ENCODE data around the gene EXOSC2. TPM values are rescaled to one million over a fixed set of nuclear protein-coding genes. Genes with fewer than 3 reads are reported as not detected.

The EXOSC2 gene
- total and polyA plus RNA-seq, 2 of the 8 experiments (the other 6 are each of a cell fraction or from before 2014, with no cell fraction given): 47.8 to 93.6 TPM

DNA sequence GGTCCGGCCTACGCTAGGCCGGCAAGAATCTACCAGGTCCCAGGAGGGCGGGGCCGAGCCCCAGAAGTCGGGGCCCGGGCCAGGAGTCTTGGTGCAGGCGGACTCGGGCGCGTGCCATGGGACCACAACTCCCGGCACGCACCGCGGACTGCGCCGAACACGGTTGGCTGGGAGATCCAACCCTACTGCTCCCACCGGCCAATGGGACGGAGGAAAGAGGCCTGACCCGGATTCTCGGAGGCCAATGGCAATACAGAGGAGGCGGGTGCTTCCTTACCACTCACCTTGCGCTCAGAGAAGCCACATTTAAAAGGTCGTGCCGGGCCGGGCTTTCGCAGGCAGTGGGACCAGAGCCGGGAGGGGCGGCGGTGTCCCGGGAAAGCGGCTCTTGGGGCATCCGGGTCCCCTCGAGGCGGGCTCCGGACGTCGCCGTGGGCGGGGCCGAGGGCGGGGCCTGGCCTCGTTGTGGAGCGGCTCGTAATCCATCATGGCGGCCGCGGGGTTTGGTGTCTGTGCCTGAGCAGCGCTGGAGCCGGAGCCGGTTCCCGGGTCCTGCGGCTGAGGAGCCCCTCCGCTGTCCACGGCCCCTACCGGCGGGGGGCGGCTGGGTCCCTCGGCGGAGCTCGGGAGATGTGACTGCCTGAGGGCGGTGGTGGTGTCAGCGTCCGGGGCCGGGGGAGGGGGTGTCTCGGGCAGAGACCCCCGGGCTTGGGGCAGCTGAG is 19.1 kb downstream of the EXOSC2 start:
- Histone ChIP-seq H3K23ac (ENCODE audit: insufficient read length) (no peak overlapping the region), H3K79me2 (ENCODE audit: control insufficient read depth in 1 of 2, insufficient read depth in 2 of 2, low read length in 2 of 2) (peaks cover 0 to 43% of the 10 kb centered on the region in 2 experiments; a peak in 3 of 4 replicates), H4K91ac (replicated peaks; ENCODE audit: insufficient read length, low read length) (no peak overlapping the region), H3K4me3 (ENCODE audit: extremely low read depth in 1 of 4, insufficient read depth in 2 of 4, low read depth in 3 of 4, low read length in 4 of 4) (peak overlapping the region; percentile 68 to 86 (median 76)), H3K14ac (ENCODE audit: insufficient read length) (no peak overlapping the region), H3K27me3 (replicated peaks in 1 of 4; ENCODE audit: control insufficient read depth in 3 of 4, extremely low read depth in 1 of 4, insufficient read depth in 3 of 4, low read length in 3 of 4) (no peaks in the 10 kb centered on the region), H3K27ac (ENCODE audit: low read depth, low read length) (peak overlapping the region; percentile 96), H3K56ac (replicated peaks; ENCODE audit: insufficient read length, low read depth, low read length) (peak overlapping the region; percentile 81), H4K5ac (ENCODE audit: insufficient read length, low read depth, low read length) (peak overlapping the region; percentile 99), H3K18ac (ENCODE audit: extremely low read depth, low read length) (peak overlapping the region; percentile 90), H3K9ac (replicated peaks in 1 of 4; ENCODE audit: extremely low read depth in 1 of 4, low read depth in 3 of 4, low read length in 3 of 4) (peak overlapping the region; percentile 81 to 93 (median 90)), H2BK12ac (ENCODE audit: low read depth, low read length) (no peak overlapping the region), H2AK5ac (ENCODE audit: low read depth, low read length) (no peak overlapping the region), H2AFZ (ENCODE audit: low read length) (no peak overlapping the region), H2BK120ac (replicated peaks; ENCODE audit: low read depth, low read length) (no peak overlapping the region), H3K9me3 (ENCODE audit: insufficient read depth in 2 of 2, low read depth in 1 of 2, low read length in 1 of 2) (no peaks in the 10 kb centered on the region), H3K4ac (replicated peaks; ENCODE audit: insufficient read length, low read depth, low read length) (no peak overlapping the region), H3K4me2 (ENCODE audit: insufficient read depth in 1 of 2, low read depth in 2 of 2, low read length in 2 of 2) (peak overlapping the region; percentile 84 to 96), H4K20me1 (replicated peaks in 1 of 2; ENCODE audit: control insufficient read depth in 1 of 2, insufficient read depth in 2 of 2, low read length in 2 of 2) (peaks cover 0 to 16% of the 10 kb centered on the region in 2 experiments), H3K36me3 (ENCODE audit: control insufficient read depth in 2 of 4, insufficient read depth in 4 of 4, low read length in 3 of 4) (no peaks in the 10 kb centered on the region), H2BK20ac (ENCODE audit: low read length) (no peak overlapping the region), H4K8ac (ENCODE audit: extremely low read depth, insufficient read depth, low read length) (peak overlapping the region; percentile 96; the same call in 1 of the 2 replicates), H3K4me1 (replicated peaks in 1 of 4; ENCODE audit: control insufficient read depth in 3 of 4, insufficient read depth in 4 of 4, low read length in 3 of 4) (peaks cover 2 to 9% (median 3%) of the 10 kb centered on the region in 4 experiments; a peak in 4 of 7 replicates), H3K79me1 (ENCODE audit: low read depth, low read length) (peaks cover 2% of the 10 kb centered on the region; the same call in 1 of the 2 replicates), H2BK5ac (ENCODE audit: low read depth, low read length) (peak overlapping the region; percentile 78), H3K23me2 (ENCODE audit: low read depth, low read length) (peaks cover 5% of the 10 kb centered on the region), H2BK15ac (ENCODE audit: low read length) (no peak overlapping the region)
- DNase-seq (ENCODE audit: low read depth in 1 of 2, low spot score in 2 of 2) (peak; percentile 95), FAIRE-seq (no peak)
- CTCF ChIA-PET (ENCODE audit: partially characterized antibody): interaction anchor here (0.8 to 3.2 kb wide), 6 partner anchors 11 to 154 kb away, joined by 3 to 29 read pairs (median 4); no protein-coding TSS in a partner anchor
- WGBS, 2 experiments (ENCODE audit: extremely low coverage in 1 of 2, insufficient coverage in 1 of 2, insufficient read length in 1 of 2, insufficient replicate concordance in 2 of 2, low coverage in 1 of 2, low lambda C conversion rate in 2 of 2, missing lambda C conversion rate in 1 of 2): 1% methylated on average over 44 of the region's 68 CpGs; no CpG with 5 or more reads in 1 of the 2 experiments
- POLR2A ChIA-PET (ENCODE audit: partially characterized antibody): interaction anchor here (0.9 to 1.3 kb wide), 6 partner anchors 11 to 153 kb away, joined by 3 to 7 read pairs (median 4); partner anchors contain the start of gene EXOSC2
- TF ChIP-seq TAF1 (IDR thresholded peaks at IDR 0.05; ENCODE audit: low read depth, low read length): peak; percentile 94

All from H1 (cell line).